PC-9 (cell line): ENCODE results near the gene METTL27. TPM values are rescaled to one million over a fixed set of nuclear protein-coding genes. Genes with fewer than 3 reads are reported as not detected.

Experiments used
- BruUV-seq: library from RNA; stranded (reverse); fragments of 400-500 nt; replicated peaks from 2 replicates; lab custom pipeline; 2021; lab: Mats Ljungman, UMichigan
- CTCF ChIA-PET: fragments of 300-600 bp; sonication (Branson Sonifier 250); formaldehyde crosslinking; loops from one replicate; lab custom pipeline; 2022; ENCODE audit warnings: antibody characterized with exemption; lab: Charles Lee
- POLR2A ChIA-PET: fragments of 300-600 bp; sonication (Branson Sonifier 250); formaldehyde crosslinking; loops from one replicate; lab custom pipeline; 2022; ENCODE audit warnings: antibody characterized with exemption; ENCODE audit not compliant: unreplicated experiment; lab: Charles Lee
- DNase-seq, 2 experiments: peaks; one replicate each; pipeline versions ENCODE4 v3.0.0 to v3.0.0-alpha.2; 2015 to 2022; ENCODE audit warnings: mixed read lengths in 1 of 2
- H2AFZ ChIP-seq: fragments of 200-600 bp; sonication (generic); 2 replicates; pipeline ENCODE4 v1.8.1; 2017; ENCODE audit warnings: antibody characterized with exemption
- H3F3A ChIP-seq: fragments of 200-600 bp; sonication (generic); 2 replicates; pipeline ENCODE4 v1.8.1; 2017; ENCODE audit warnings: antibody characterized with exemption, mild to moderate bottlenecking, low read depth; ENCODE audit not compliant: insufficient read depth
- H3K27ac ChIP-seq: fragments of 200-600 bp; sonication (generic); 2 replicates; pipeline ENCODE4 v1.6.1; 2016; ENCODE audit warnings: mixed run types
- H3K27me3 ChIP-seq: fragments of 200-600 bp; sonication (generic); 2 replicates; pipeline ENCODE4 v1.6.1; 2016; ENCODE audit warnings: low read depth, mixed run types; ENCODE audit not compliant: insufficient read depth
- H3K36me3 ChIP-seq: fragments of 200-600 bp; sonication (generic); 2 replicates; pipeline ENCODE4 v1.6.1; 2016; ENCODE audit warnings: low read depth, mixed run types
- H3K4me1 ChIP-seq: fragments of 200-600 bp; sonication (generic); replicated peaks from 2 replicates; pipeline ENCODE4 v1.6.1; 2016; ENCODE audit warnings: mixed run types; ENCODE audit not compliant: insufficient read depth
- H3K4me2 ChIP-seq: fragments of 200-600 bp; sonication (generic); 2 replicates; pipeline ENCODE4 v1.6.1; 2017; ENCODE audit warnings: mixed run types
- H3K4me3 ChIP-seq: fragments of 200-600 bp; sonication (generic); 2 replicates; pipeline ENCODE4 v1.6.1; 2016; ENCODE audit warnings: mixed run types
- H3K79me2 ChIP-seq: fragments of 200-600 bp; sonication (generic); 2 replicates; pipeline ENCODE4 v1.6.1; 2017; ENCODE audit warnings: low read depth, mixed run types
- H3K9me2 ChIP-seq: fragments of 200-600 bp; sonication (generic); 2 replicates; pipeline ENCODE4 v1.8.1; 2017; ENCODE audit warnings: mild to moderate bottlenecking; ENCODE audit not compliant: insufficient read depth
- H3K9me3 ChIP-seq: fragments of 200-600 bp; sonication (generic); 2 replicates; pipeline ENCODE4 v1.8.1; 2016; ENCODE audit warnings: low read depth; ENCODE audit not compliant: insufficient read depth
- H4K20me1 ChIP-seq: fragments of 200-600 bp; sonication (generic); 2 replicates; pipeline ENCODE4 v1.8.1; 2017; ENCODE audit not compliant: insufficient read depth
- EZH2 ChIP-seq: fragments of 200-600 bp; sonication (generic); IDR thresholded peaks from 2 replicates; pipeline ENCODE4 v1.8.0; 2017; ENCODE audit warnings: antibody characterized with exemption, low read depth
- intact Hi-C: fragments of 100-400 bp; cut with micrococcal nuclease; formaldehyde crosslinking; loops from one replicate; pipeline ENCODE4 v1.10.0; 2022; ENCODE audit not compliant: unreplicated experiment
- total RNA-seq: library from RNA; stranded (reverse); gene quantifications from 2 replicates; pipeline ENCODE4 v1.2.3, GENCODE V29; 2021
- TF ChIP-seq, protein P1 (sequence below): fragments of 200-600 bp; sonication (generic); conservative IDR thresholded peaks from 2 replicates; pipeline ENCODE4 v1.6.1; 2017; ENCODE audit warnings: mixed run types, antibody characterized with exemption, mild to moderate bottlenecking, moderate library complexity

The METTL27 gene
- total RNA-seq, 1 experiment from 2014 or later: 23.2 TPM

DNA sequence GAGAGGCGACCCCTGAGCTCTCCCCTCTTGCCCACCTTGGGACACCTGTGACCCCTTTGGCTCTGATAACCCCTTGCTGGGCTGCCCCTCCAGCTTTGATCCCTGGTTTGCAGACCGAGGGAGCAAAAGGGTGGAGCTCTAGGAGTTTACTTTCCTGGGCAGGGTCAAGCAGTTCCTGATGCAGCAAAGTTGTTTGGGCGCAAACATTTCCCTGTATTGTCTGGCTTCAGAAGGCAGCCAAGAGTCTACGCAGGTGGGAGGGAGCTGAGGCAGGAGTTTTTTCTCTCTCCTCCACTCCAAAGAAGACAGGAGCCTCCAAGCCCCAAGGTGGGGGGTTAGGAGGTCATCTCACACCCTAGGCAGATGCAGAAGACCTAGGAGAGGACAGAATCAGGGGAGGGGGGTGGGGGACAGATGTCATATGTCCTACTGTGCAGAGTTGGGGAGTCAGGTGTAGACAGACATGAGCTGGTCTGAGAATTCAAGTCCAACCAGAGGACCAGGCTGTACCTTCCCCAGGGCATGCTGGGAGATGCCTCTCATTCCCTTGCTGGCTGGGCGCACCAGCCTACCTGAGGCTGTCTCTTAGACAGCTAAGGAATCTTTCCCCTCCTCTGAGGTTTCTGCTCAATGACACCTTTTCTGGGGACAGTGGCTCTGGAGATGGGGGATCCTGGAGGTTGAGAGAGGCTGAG lies 39.2 kb upstream of the METTL27 start:
- ChIA-PET CTCF (interaction anchor here (0.6 to 1.4 kb wide), 2 partner anchors 148 to 519 kb away, joined by 3 to 8 read pairs; no protein-coding TSS in a partner anchor), POLR2A (interaction anchor here (0.6 kb wide), 1 partner anchor 48 kb away, joined by 3 read pairs; no protein-coding TSS in a partner anchor)
- H3K79me2 ChIP-seq: no peaks in the 10 kb centered on the region
- intact Hi-C loops: no loop called here
- H3K4me3 ChIP-seq: no peak overlapping the region
- H3K4me1 ChIP-seq: peaks cover 27% of the 10 kb centered on the region
- no peaks in the 10 kb centered on the region for H4K20me1 ChIP-seq
- H3K36me3 ChIP-seq: no peaks in the 10 kb centered on the region
- BruUV-seq: no TSS peak
- H3K9me2 ChIP-seq: no peaks in the 10 kb centered on the region
- H3K4me2 ChIP-seq: peak overlapping the region; percentile 59; the same call in 1 of the 2 replicates
- H3F3A ChIP-seq: peaks cover 9% of the 10 kb centered on the region; the same call in 1 of the 2 replicates
- H2AFZ ChIP-seq: no peak overlapping the region
- TF ChIP-seq EZH2: no peak
- TF ChIP-seq, protein P1, sequence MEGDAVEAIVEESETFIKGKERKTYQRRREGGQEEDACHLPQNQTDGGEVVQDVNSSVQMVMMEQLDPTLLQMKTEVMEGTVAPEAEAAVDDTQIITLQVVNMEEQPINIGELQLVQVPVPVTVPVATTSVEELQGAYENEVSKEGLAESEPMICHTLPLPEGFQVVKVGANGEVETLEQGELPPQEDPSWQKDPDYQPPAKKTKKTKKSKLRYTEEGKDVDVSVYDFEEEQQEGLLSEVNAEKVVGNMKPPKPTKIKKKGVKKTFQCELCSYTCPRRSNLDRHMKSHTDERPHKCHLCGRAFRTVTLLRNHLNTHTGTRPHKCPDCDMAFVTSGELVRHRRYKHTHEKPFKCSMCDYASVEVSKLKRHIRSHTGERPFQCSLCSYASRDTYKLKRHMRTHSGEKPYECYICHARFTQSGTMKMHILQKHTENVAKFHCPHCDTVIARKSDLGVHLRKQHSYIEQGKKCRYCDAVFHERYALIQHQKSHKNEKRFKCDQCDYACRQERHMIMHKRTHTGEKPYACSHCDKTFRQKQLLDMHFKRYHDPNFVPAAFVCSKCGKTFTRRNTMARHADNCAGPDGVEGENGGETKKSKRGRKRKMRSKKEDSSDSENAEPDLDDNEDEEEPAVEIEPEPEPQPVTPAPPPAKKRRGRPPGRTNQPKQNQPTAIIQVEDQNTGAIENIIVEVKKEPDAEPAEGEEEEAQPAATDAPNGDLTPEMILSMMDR: no peak
- no peak overlapping the region for H3K27ac ChIP-seq
- H3K27me3 ChIP-seq: no peaks in the 10 kb centered on the region
- DNase-seq: no peak
- no peaks in the 10 kb centered on the region for H3K9me3 ChIP-seq

DNA sequence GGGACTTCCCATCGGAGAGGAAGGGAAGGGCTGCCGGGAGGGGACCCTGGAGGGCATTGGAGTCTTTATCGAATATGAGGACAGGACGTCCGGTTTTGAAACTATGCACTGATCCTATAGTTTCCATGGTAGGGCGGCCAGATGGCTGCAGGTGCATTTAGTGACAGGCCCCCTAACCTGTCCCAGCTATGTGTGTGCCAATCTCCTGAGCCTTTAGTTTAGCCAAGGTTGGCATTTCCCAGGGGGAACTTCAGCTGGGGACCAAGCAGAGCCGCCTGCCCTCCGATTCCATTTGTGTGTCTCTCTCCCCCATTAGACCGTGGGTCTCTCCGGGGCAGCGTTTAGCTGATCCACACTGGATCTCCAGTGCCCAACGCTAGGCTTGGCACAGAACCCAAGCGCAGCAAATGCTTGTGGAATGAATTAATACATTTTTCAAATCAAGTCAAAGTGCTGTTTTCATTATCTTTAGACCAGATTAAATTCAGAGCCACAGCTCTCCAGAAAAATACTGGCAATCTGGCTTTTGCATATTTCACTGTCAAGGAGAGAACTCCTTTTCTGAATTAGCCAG lies 38.5 kb upstream of the METTL27 start:
- no peak overlapping the region for H3K4me3 ChIP-seq
- BruUV-seq: no TSS peak
- H2AFZ ChIP-seq: no peak overlapping the region

More for the DNA sequence above, 38.5 kb upstream of the METTL27 start:
- intact Hi-C loops: no loop called here
- ChIA-PET CTCF (interaction anchor here (1.4 kb wide), 1 partner anchor 149 kb away, joined by 3 read pairs; no protein-coding TSS in a partner anchor), POLR2A (interaction anchor here (0.6 kb wide), 1 partner anchor 47 kb away, joined by 3 read pairs; no protein-coding TSS in a partner anchor)
- H3K4me1 ChIP-seq: peaks cover 27% of the 10 kb centered on the region
- no peaks in the 10 kb centered on the region for H3K9me2 ChIP-seq
- DNase-seq: no peak
- H3K79me2 ChIP-seq: no peaks in the 10 kb centered on the region
- no peaks in the 10 kb centered on the region for H4K20me1 ChIP-seq
- peak overlapping the region; percentile 59 for H3K4me2 ChIP-seq
- H3K27me3 ChIP-seq: no peaks in the 10 kb centered on the region
- TF ChIP-seq, protein P1: no peak
- TF ChIP-seq EZH2: no peak
- H3K36me3 ChIP-seq: no peaks in the 10 kb centered on the region
- H3K27ac ChIP-seq: no peak overlapping the region
- H3F3A ChIP-seq: peaks cover 9% of the 10 kb centered on the region; the same call in 1 of the 2 replicates
- no peaks in the 10 kb centered on the region for H3K9me3 ChIP-seq
